Mucosa of descending colon (tissue), 3 donors: Measurements from ENCODE around the gene FIBCD1. TPM values are rescaled to one million over a fixed set of nuclear protein-coding genes. Genes with fewer than 3 reads are reported as not detected.
"Not testable (repeated sequence)": the region's sequence is repeated elsewhere in the genome, so short reads cannot be mapped to it uniquely, and the experiment has no call there.

Experiments
- ATAC-seq: fragments of 200-7000 bp; cut with Tn5 transposase; one replicate; pipeline ENCODE4 v1.9.1; 2020; ENCODE audit warnings: mild to moderate bottlenecking, moderate library complexity
- DNase-seq, 3 donors: peaks; one replicate each; pipeline ENCODE4 v3.0.0-alpha.2; 2020
- H3K36me3 ChIP-seq: fragments of 200-600 bp; one replicate; pipeline ENCODE4 v1.8.0; 2021; ENCODE audit warnings: low read depth, mild to moderate bottlenecking
- H3K4me1 ChIP-seq: fragments of 200-600 bp; one replicate; pipeline ENCODE4 v1.8.0; 2021; ENCODE audit warnings: low read depth, mild to moderate bottlenecking
- H3K4me3 ChIP-seq: fragments of 200-600 bp; one replicate; pipeline ENCODE4 v1.8.0; 2021; ENCODE audit warnings: mild to moderate bottlenecking
- H3K9me3 ChIP-seq: fragments of 200-600 bp; one replicate; pipeline ENCODE4 v1.8.0; 2021; ENCODE audit warnings: mild to moderate bottlenecking
- intact Hi-C, 2 donors: fragments of 100-400 bp; cut with DNase I in 1 of 2; cut with micrococcal nuclease in 1 of 2; formaldehyde crosslinking; loops; one replicate each; pipeline versions ENCODE4 v1.11.0 to v1.11.1; 2022; cut with DNase I, micrococcal nuclease
- total RNA-seq, 3 donors: library from RNA; stranded (reverse); fragmentation: NEBNext Ultra II Directional in 2 of 3; extraction: Animal tissue kit (Norgen Biotek cat#: 25700) in 2 of 3; gene quantifications; one replicate each; pipeline versions ENCODE4 v1.2.1 to v1.2.4, GENCODE V29; 2021 to 2023
- TF ChIP-seq, protein P1 (sequence below): fragments of 200-600 bp; IDR thresholded peaks from one replicate; pipeline ENCODE4 v1.8.0; 2022; ENCODE audit warnings: antibody characterized with exemption, mild to moderate bottlenecking
- donor health status: DM: no; HTN: no; CAD: no; lungs with moderate emphysema.
- donor health status: DM: no; HTN: no; CAD: no.
- donor health status: DM: no; HTN: yes; CAD: no.

Gene FIBCD1
- total RNA-seq, 3 donors from 2014 or later = 2.6 to 10.7 (median 7.3) TPM

DNA sequence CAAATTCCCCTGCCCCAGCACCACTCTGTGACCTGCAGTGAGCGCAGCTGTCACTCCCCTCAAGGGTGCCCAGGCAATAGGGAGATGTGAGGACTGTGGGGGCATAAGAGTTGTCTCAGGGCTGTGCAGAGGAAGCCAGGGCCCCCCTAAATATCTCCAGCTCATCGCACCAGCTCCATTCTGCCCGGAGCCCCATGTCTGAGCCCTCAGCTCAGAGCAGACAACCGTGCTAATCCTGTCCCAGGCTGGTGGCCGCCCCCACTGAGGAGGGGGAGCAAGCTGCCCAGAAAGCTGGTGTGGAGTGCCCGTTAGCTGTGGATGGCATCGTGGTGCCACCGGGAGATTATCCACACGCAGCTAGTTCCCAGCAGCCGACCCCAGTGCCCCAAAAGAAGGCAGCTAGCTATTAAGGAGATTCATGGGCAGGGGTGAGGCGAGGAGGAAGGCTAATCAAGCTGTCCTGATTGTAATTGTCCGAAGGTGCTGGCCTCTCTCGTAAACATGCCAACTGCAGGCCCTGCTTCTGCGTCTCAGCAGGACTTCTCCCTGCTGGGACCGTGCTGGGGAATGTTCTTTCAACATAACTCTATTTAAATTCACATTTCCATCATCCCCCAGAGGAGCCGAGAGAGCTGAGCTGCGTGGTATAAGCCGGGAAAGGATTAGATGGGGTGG, 17.0 kb upstream of the FIBCD1 start:
- intact Hi-C loops = no loop called here
- no peak for ATAC-seq
- no peak for DNase-seq

DNA sequence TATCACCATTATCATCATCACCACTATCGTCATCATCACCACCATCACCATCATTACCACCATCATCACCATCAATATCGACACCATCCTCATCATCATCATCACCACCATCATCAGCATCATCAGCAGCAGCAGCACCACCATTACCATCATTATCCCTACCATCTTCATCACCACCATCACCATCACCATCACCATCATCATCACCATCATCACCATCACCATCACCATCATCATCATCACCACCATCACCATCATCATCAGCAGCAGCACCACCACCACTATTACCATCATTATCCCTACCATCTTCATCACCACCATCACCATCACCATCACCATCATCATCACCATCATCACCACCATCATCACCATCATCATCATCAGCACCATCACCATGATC, 15.9 kb upstream of the FIBCD1 start:
- H3K36me3 ChIP-seq, H3K4me1 ChIP-seq, DNase-seq, ATAC-seq, H3K9me3 ChIP-seq, intact Hi-C loops, H3K4me3 ChIP-seq: not testable (repeated sequence)

More for the DNA sequence above, 17.0 kb upstream of the FIBCD1 start:
- no peaks in the 10 kb centered on the region for H3K36me3 ChIP-seq
- H3K4me1 ChIP-seq = peaks cover under 1% of the 10 kb centered on the region
- no peak overlapping the region for H3K4me3 ChIP-seq
- TF ChIP-seq, protein P1, sequence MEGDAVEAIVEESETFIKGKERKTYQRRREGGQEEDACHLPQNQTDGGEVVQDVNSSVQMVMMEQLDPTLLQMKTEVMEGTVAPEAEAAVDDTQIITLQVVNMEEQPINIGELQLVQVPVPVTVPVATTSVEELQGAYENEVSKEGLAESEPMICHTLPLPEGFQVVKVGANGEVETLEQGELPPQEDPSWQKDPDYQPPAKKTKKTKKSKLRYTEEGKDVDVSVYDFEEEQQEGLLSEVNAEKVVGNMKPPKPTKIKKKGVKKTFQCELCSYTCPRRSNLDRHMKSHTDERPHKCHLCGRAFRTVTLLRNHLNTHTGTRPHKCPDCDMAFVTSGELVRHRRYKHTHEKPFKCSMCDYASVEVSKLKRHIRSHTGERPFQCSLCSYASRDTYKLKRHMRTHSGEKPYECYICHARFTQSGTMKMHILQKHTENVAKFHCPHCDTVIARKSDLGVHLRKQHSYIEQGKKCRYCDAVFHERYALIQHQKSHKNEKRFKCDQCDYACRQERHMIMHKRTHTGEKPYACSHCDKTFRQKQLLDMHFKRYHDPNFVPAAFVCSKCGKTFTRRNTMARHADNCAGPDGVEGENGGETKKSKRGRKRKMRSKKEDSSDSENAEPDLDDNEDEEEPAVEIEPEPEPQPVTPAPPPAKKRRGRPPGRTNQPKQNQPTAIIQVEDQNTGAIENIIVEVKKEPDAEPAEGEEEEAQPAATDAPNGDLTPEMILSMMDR = no peak
- no peaks in the 10 kb centered on the region for H3K9me3 ChIP-seq

DNA sequence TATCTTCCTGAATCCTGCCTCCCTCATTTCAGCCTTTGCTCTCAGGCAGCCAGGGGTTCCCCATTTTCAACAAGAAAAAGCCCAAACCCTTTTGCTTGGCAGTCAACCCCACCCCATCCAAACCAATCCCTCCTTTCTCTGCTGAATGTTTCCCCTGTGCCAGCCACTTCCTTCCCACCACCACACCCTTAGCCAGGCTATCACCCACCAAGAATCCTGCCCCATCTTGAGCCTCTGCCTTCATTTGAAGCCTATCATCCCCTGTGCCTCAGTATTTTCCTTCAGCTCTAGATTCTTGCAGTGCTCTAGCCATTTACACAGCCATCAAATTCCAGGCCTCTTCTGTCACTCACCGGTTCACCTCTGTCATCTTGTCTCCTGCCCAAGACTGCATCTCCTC, 15.3 kb upstream of the FIBCD1 start:
- no peak overlapping the region for H3K4me3 ChIP-seq
- ATAC-seq = no peak
- H3K4me1 ChIP-seq = peaks cover 7% of the 10 kb centered on the region
- no peak for DNase-seq
- H3K9me3 ChIP-seq = peaks cover 6% of the 10 kb centered on the region
- TF ChIP-seq, protein P1 = no peak
- no peaks in the 10 kb centered on the region for H3K36me3 ChIP-seq
- intact Hi-C loops = no loop called here

DNA sequence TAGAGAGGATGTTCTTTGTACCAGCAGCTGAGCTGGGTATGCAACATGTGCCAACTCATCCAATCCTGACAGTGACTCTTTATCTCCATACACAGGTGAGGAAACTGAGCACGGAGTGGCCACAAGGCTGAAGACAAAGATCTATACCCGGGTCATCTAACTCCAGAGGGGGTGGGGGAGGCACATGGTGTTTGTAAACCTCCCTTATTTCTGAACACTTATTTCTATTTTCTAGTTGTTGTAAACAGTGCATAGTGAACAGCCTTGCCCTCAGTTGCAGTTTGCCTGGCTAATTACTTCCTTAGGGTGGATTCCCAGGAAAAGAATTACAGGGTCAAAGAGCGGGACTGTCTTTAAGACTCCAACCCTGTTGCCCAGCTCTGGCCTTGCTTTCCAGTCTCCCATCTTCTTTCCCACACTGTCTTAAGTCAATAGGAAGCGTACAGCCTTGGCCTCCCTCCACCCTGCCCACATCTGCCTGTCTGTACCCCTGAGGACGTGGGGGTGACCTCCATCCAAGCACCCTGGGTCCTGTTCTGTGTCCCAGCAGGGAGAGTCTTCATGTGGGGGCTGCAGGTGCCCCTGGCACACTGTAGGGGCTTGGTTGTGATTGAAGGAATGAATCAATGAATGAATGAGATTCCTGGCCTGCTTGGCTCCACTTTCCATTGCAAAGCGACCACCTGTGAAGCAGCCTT, 13.2 kb upstream of the FIBCD1 start:
- ATAC-seq = peak; percentile 73
- DNase-seq = peak in 1 of 3 donors; percentile 28
- peaks cover 10% of the 10 kb centered on the region for H3K4me1 ChIP-seq
- H3K36me3 ChIP-seq = no peaks in the 10 kb centered on the region
- H3K9me3 ChIP-seq = peaks cover 6% of the 10 kb centered on the region
- TF ChIP-seq, protein P1 = no peak
- no peak overlapping the region for H3K4me3 ChIP-seq
- intact Hi-C loops = no loop called here

DNA sequence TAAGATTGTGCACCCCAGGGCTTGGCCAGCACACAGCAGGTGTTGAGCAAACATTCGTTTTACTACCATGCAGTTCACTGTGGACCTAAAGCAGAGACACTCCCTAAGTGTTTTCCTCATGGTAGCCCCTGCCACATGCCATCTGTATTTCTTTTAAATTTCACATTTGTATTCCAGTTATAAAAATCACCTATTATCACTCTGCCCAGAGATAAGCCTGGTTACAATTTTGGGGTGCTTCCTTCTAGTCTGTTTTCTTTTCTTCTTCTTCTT, 10.9 kb upstream of the FIBCD1 start:
- TF ChIP-seq, protein P1 = no peak
- H3K9me3 ChIP-seq = peaks cover 6% of the 10 kb centered on the region
- H3K36me3 ChIP-seq = no peaks in the 10 kb centered on the region
- DNase-seq (peak in 1 of 3 donors; percentile 42), ATAC-seq (peak; percentile 65)
- peaks cover 18% of the 10 kb centered on the region for H3K4me1 ChIP-seq
- no peak overlapping the region for H3K4me3 ChIP-seq
- intact Hi-C loops = no loop called here

DNA sequence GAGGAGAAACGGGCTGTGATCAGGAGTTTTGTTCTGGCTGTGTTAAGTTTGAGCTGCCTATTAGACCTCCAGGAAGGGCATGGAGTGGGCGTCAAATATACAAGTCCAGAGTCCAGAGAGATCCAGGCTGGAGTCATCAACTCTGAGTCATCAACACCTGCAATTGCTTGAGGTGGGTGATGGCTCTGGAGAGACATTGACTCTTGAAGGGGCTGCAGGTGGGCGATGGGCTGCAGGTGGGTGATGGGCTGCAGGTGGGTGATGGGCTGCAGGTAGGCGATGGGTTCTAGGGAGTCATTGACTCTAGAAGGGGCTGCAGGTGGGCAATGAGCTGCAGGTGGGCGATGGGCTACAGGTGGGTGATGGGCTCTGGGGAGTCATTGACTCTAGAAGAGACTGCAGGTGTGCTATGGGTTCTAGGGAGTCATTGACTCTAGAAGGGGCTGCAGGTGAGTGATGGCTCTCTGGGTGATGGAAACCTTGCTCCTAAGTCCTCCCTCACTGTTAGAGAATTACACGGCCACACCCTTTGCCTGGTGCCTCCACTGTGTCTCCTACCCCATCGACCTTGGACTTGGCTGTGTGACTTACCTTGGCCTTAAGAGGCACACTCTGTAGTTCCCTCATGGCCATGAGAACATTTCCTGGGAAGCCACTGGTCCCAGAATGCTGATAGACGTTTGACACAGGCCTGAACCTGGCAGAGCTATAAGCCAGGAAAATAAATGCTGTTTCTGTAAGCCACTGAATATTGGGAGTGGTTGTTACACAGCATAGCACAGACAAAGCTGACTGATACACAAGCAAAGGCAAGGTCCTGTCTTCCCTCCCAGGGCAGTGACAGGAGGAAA, 10.4 kb upstream of the FIBCD1 start:
- peak; percentile 27 for ATAC-seq
- intact Hi-C loops = no loop called here

More for the DNA sequence above, 10.4 kb upstream of the FIBCD1 start:
- TF ChIP-seq, protein P1 = no peak
- Histone ChIP-seq H3K4me1 (peaks cover 18% of the 10 kb centered on the region), H3K4me3 (no peak overlapping the region), H3K9me3 (peaks cover 6% of the 10 kb centered on the region), H3K36me3 (no peaks in the 10 kb centered on the region)
- DNase-seq = no peak
